H1 (cell line): ENCODE measurements around the gene USP20. TPM values are rescaled to one million over a fixed set of nuclear protein-coding genes. Genes with fewer than 3 reads are reported as not detected.

ENCODE experiments used
- ATF3 ChIP-seq: IDR thresholded peaks from 2 replicates; pipeline ENCODE4 v1.6.1; 2011; ENCODE audit warnings: low read depth, mild to moderate bottlenecking, low read length; ENCODE audit not compliant: insufficient read depth
- BACH1 ChIP-seq: IDR thresholded peaks from 2 replicates; pipeline ENCODE4 v1.6.1; 2012; ENCODE audit warnings: low read length, improper control_type of control experiment
- BRCA1 ChIP-seq: IDR thresholded peaks from 2 replicates; pipeline ENCODE4 v1.6.1; 2012; ENCODE audit warnings: low read depth, low read length, improper control_type of control experiment
- CBX5 ChIP-seq: fragments of 300-800, 300-1000 bp; sonication (generic); IDR thresholded peaks from 2 replicates; pipeline ENCODE4 v1.7.1; 2016; ENCODE audit warnings: antibody characterized with exemption, low read length, low read depth
- CBX8 ChIP-seq: fragments of 300-800, 300-1000 bp; sonication (generic); IDR thresholded peaks from 2 replicates; pipeline ENCODE4 v1.7.1; 2016; ENCODE audit warnings: low read depth, low read length, borderline replicate concordance
- CEBPB ChIP-seq: IDR thresholded peaks from 2 replicates; pipeline ENCODE4 v1.6.1; 2012; ENCODE audit warnings: low read depth, low read length
- CHD1 ChIP-seq: IDR thresholded peaks from 2 replicates; pipeline ENCODE4 v1.6.1; 2012; ENCODE audit warnings: low read depth, low read length, improper control_type of control experiment
- CHD2 ChIP-seq: IDR thresholded peaks from 2 replicates; pipeline ENCODE4 v1.6.1; 2012; ENCODE audit warnings: low read length, improper control_type of control experiment
- CREB1 ChIP-seq: IDR thresholded peaks from 2 replicates; pipeline ENCODE4 v1.6.1; 2012; ENCODE audit warnings: inconsistent platforms
- E2F6 ChIP-seq: IDR thresholded peaks from 2 replicates; pipeline ENCODE4 v1.6.1; 2012; ENCODE audit warnings: inconsistent platforms
- EZH2 ChIP-seq: fragments of 200-600 bp; sonication (generic); IDR thresholded peaks from 2 replicates; pipeline ENCODE4 v1.7.1; 2012; ENCODE audit warnings: low read depth, mild to moderate bottlenecking, moderate library complexity, low read length, inconsistent platforms; ENCODE audit not compliant: severe bottlenecking
- HDAC6 ChIP-seq: IDR thresholded peaks from one replicate; pipeline ENCODE4 v1.7.1; 2012; ENCODE audit warnings: low read depth, mild to moderate bottlenecking, inconsistent platforms, low read length, moderate library complexity
- JUN ChIP-seq: IDR thresholded peaks from 2 replicates; pipeline ENCODE4 v1.6.1; 2011; ENCODE audit warnings: low read depth, mild to moderate bottlenecking, improper control_type of control experiment, low read length
- JUND ChIP-seq: IDR thresholded peaks from 2 replicates; pipeline ENCODE4 v1.6.1; 2011; ENCODE audit warnings: mild to moderate bottlenecking, improper control_type of control experiment, low read length
- KDM1A ChIP-seq: fragments of 200-600, 300-600 bp; sonication (generic); IDR thresholded peaks from 2 replicates; pipeline ENCODE4 v1.7.1; 2016; ENCODE audit warnings: mild to moderate bottlenecking, low read length, borderline replicate concordance
- NANOG ChIP-seq: IDR thresholded peaks from 2 replicates; pipeline ENCODE4 v1.6.1; 2011; ENCODE audit warnings: low read length, low read depth, mild to moderate bottlenecking, inconsistent platforms; ENCODE audit not compliant: insufficient read depth, poor library complexity, severe bottlenecking
- NRF1 ChIP-seq: IDR thresholded peaks from 2 replicates; pipeline ENCODE4 v1.6.1; 2011; ENCODE audit warnings: mild to moderate bottlenecking, low read depth, low read length, improper control_type of control experiment
- PHF8 ChIP-seq: fragments of 200-600 bp; sonication (generic); conservative IDR thresholded peaks from 2 replicates; pipeline ENCODE4 v1.7.1; 2012; ENCODE audit warnings: low read depth, mild to moderate bottlenecking, inconsistent platforms, low read length, moderate library complexity
- POU5F1 ChIP-seq: IDR thresholded peaks from 2 replicates; pipeline ENCODE4 v1.6.1; 2011; ENCODE audit warnings: low read depth, mild to moderate bottlenecking, low read length, moderate library complexity
- RAD21 ChIP-seq, 2 experiments: IDR thresholded peaks in 1 of 2; conservative IDR thresholded peaks in 1 of 2; 2 replicates each; pipeline ENCODE4 v1.6.1; 2011; ENCODE audit warnings: low read depth in 2 of 2, low read length in 2 of 2, improper control_type of control experiment in 1 of 2, inconsistent platforms in 1 of 2, mild to moderate bottlenecking in 1 of 2, moderate library complexity in 1 of 2
- SIN3A ChIP-seq, 2 experiments: IDR thresholded peaks in 1 of 2; conservative IDR thresholded peaks in 1 of 2; 2 replicates each; pipeline ENCODE4 v1.6.1; 2011 to 2012; ENCODE audit warnings: low read length in 2 of 2, improper control_type of control experiment in 1 of 2, low read depth in 1 of 2, mild to moderate bottlenecking in 1 of 2
- SIRT6 ChIP-seq: IDR thresholded peaks from one replicate; pipeline ENCODE4 v1.7.1; 2012; ENCODE audit warnings: low read length, inconsistent platforms
- TEAD4 ChIP-seq: IDR thresholded peaks from 2 replicates; pipeline ENCODE4 v1.6.1; 2012; ENCODE audit warnings: low read depth, low read length, inconsistent platforms, mixed read lengths
- ZNF274 ChIP-seq: IDR thresholded peaks from 2 replicates; pipeline ENCODE4 v1.7.0; 2012; ENCODE audit warnings: low read length, borderline replicate concordance; ENCODE audit errors: extremely low read depth
- polyA plus RNA-seq, 7 experiments: library from polyadenylated mRNA; depleted of rRNA in 3 of 7; stranded (reverse) in 5 of 7; unstranded in 2 of 7; fragments of >200 nt in 5 of 7; fragments of 200-250 nt in 2 of 7; gene quantifications; 1 replicate in 5 of 7; 2 replicates in 1 of 7; 4 replicates in 1 of 7; pipeline versions ENCODE4 v1.2.1 to v1.2.3, GENCODE V29; 2011 to 2013; ENCODE audit warnings: missing spikeins in 2 of 7, mixed read lengths in 2 of 7
- total RNA-seq: library from RNA; stranded (reverse); fragmentation: NEBNext Ultra II Directional; extraction: Animal tissue kit (Norgen Biotek cat#: 25700); gene quantifications from 2 replicates; pipeline ENCODE4 v1.2.1, GENCODE V29; 2021

USP20 gene
- total and polyA plus RNA-seq, 2 of the 8 experiments (the other 6 are each of a cell fraction or from before 2014, with no cell fraction given): 13.4 to 23.0 TPM

- no peak for TF ChIP-seq BACH1
- no peak for TF ChIP-seq CHD2
- no peak for TF ChIP-seq NRF1
- no peak for TF ChIP-seq TEAD4
- TF ChIP-seq CREB1: peak; percentile 97
- no peak for TF ChIP-seq HDAC6
- no peak for TF ChIP-seq EZH2
- peak; percentile 96 for TF ChIP-seq PHF8
- no peak for TF ChIP-seq ZNF274
- no peak for TF ChIP-seq JUN
- TF ChIP-seq NANOG: no peak
- peak; percentile 79 to 99; a peak in 3 of 4 replicates for TF ChIP-seq SIN3A (conservative IDR thresholded peaks at IDR 0.05 in 1 of 2, IDR thresholded peaks at IDR 0.05 in 1 of 2; ENCODE audit: low read depth in 1 of 2, low read length in 2 of 2)
- TF ChIP-seq CHD1: no peak
- no peak for TF ChIP-seq BRCA1
- no peak for TF ChIP-seq JUND
- TF ChIP-seq SIRT6: no peak
- no peak for TF ChIP-seq CBX5
- TF ChIP-seq POU5F1: no peak
- no peak for TF ChIP-seq KDM1A
- peak in 1 of 2 experiments; percentile 0; a peak in 1 of 4 replicates for TF ChIP-seq RAD21 (IDR thresholded peaks at IDR 0.05 in 1 of 2, conservative IDR thresholded peaks at IDR 0.05 in 1 of 2; ENCODE audit: low read depth in 2 of 2, low read length in 2 of 2)
- TF ChIP-seq CBX8: no peak
- no peak; the same call in 1 of the 2 replicates for TF ChIP-seq CEBPB
- peak; percentile 61; the same call in 1 of the 2 replicates for TF ChIP-seq ATF3
- no peak for TF ChIP-seq E2F6
These were observed at the start of gene USP20, which contains the start of gene C9orf78 (continued) for GRCh38 chr9:129835128-129835859.
